IPS-20b (cell line): ENCODE results near the gene TNFRSF9.
"Not testable (repeated sequence)": the region's sequence is repeated elsewhere in the genome, so short reads cannot be mapped to it uniquely, and the experiment has no call there.

Source experiments
- H3K27ac ChIP-seq: one replicate; pipeline ENCODE4 v1.5.1; 2013; ENCODE audit warnings: low read length
- H3K27me3 ChIP-seq: 2 replicates; pipeline ENCODE4 v1.6.1; 2013; ENCODE audit warnings: mild to moderate bottlenecking, low read length, inconsistent platforms; ENCODE audit not compliant: insufficient read depth
- H3K36me3 ChIP-seq: 2 replicates; pipeline ENCODE4 v1.6.1; 2013; ENCODE audit warnings: low read depth, mild to moderate bottlenecking, inconsistent platforms, low read length, moderate library complexity; ENCODE audit not compliant: insufficient read depth
- H3K4me1 ChIP-seq: 2 replicates; pipeline ENCODE4 v1.6.1; 2013; ENCODE audit warnings: mild to moderate bottlenecking, control low read depth, inconsistent platforms, low read length, moderate library complexity; ENCODE audit not compliant: insufficient read depth
- H3K4me3 ChIP-seq: 2 replicates; pipeline ENCODE4 v1.5.1; 2013; ENCODE audit warnings: mild to moderate bottlenecking, low read length, inconsistent platforms
- H3K9ac ChIP-seq: 2 replicates; pipeline ENCODE4 v1.6.1; 2013; ENCODE audit warnings: low read depth, mild to moderate bottlenecking, inconsistent platforms, low read length, moderate library complexity
- H3K9me3 ChIP-seq: 2 replicates; pipeline ENCODE4 v1.6.1; 2013; ENCODE audit warnings: mild to moderate bottlenecking, low read depth, low read length, inconsistent platforms; ENCODE audit not compliant: insufficient read depth

The TNFRSF9 gene

GRCh38 chr1:7931446-7931812 is 9.2 kb downstream of the TNFRSF9 start:
- no peaks in the 10 kb centered on the region for H3K9me3 ChIP-seq
- no peak overlapping the region for H3K4me3 ChIP-seq
- H3K27me3 ChIP-seq = 0 out of 2 replicates have a peak, but pooled peaks cover 5% of the 10 kb centered on the region
- H3K4me1 ChIP-seq = no peaks in the 10 kb centered on the region
- H3K9ac ChIP-seq = no peak overlapping the region
- H3K27ac ChIP-seq = no peak overlapping the region
- H3K36me3 ChIP-seq = no peaks in the 10 kb centered on the region

DNA sequence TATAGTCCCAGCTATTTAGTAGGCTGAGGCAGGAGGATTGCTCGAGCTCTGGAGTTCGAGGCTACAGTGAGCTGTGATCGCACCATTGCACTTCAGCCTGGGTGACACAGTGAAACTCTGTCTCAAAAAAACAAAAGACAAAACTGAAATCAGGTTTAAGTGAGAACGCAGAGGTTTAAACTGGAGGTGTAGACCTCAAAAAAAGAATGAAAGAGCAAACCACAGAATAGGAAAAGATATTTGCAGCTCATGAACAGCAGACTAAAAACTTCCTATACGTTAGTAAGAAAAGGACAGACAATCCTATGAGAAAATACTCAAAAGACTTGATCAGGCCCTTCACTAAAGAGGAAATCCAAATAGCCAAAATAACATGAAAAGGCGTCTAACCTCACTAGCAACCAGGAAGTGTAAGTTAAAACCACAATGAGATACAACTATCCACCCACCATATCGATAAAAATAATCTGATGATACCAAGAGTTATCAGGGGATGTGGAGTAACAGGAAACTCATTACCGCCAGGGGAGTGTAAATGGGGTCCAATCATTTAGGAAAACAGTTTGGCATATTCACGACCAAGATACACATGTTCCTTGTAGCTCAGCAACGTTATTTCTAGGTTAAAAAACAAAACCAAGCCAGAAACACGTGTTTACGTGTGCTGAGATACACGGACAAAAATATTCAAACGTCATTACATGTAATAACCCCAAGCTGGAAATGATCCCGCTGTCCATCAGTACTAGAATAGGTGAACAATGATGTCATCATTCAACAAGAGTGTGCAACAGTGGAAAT is 9.8 kb downstream of the TNFRSF9 start:
- Histone ChIP-seq H3K4me1 (no peaks in the 10 kb centered on the region), H3K36me3 (no peaks in the 10 kb centered on the region), H3K4me3 (no peak overlapping the region), H3K9me3 (no peaks in the 10 kb centered on the region), H3K9ac (no peak overlapping the region), H3K27ac (no peak overlapping the region), H3K27me3 (0 out of 2 replicates have a peak, but pooled peaks cover 5% of the 10 kb centered on the region)

GRCh38 chr1:7929637-7930036 is 11.0 kb downstream of the TNFRSF9 start:
- Histone ChIP-seq H3K9ac (no peak overlapping the region), H3K27me3 (no peaks in the 10 kb centered on the region), H3K4me1 (no peaks in the 10 kb centered on the region), H3K4me3 (no peak overlapping the region), H3K27ac (no peak overlapping the region), H3K9me3 (no peaks in the 10 kb centered on the region), H3K36me3 (no peaks in the 10 kb centered on the region)

GRCh38 chr1:7928247-7928646 is 12.4 kb downstream of the TNFRSF9 start:
- H3K4me1 ChIP-seq = no peaks in the 10 kb centered on the region
- no peak overlapping the region for H3K4me3 ChIP-seq
- no peaks in the 10 kb centered on the region for H3K36me3 ChIP-seq
- H3K9me3 ChIP-seq = no peaks in the 10 kb centered on the region
- H3K27ac ChIP-seq = no peak overlapping the region
- H3K9ac ChIP-seq = no peak overlapping the region
- no peaks in the 10 kb centered on the region for H3K27me3 ChIP-seq

GRCh38 chr1:7927061-7927460 is 13.6 kb downstream of the TNFRSF9 start:
- not testable (repeated sequence) for H3K4me3 ChIP-seq, H3K27ac ChIP-seq, H3K9me3 ChIP-seq

GRCh38 chr1:7922301-7922700 is 18.3 kb downstream of the TNFRSF9 start:
- H3K27ac ChIP-seq = no peak overlapping the region
- no peaks in the 10 kb centered on the region for H3K27me3 ChIP-seq
- no peaks in the 10 kb centered on the region; the same call in 1 of the 2 replicates for H3K4me1 ChIP-seq
- H3K4me3 ChIP-seq = no peak overlapping the region
- no peaks in the 10 kb centered on the region for H3K9me3 ChIP-seq
- no peak overlapping the region for H3K9ac ChIP-seq
- H3K36me3 ChIP-seq = no peaks in the 10 kb centered on the region

More at GRCh38 chr1:7927061-7927460, 13.6 kb downstream of the TNFRSF9 start:
- H3K9ac ChIP-seq, H3K27me3 ChIP-seq, H3K4me1 ChIP-seq, H3K36me3 ChIP-seq: not testable (repeated sequence)

DNA sequence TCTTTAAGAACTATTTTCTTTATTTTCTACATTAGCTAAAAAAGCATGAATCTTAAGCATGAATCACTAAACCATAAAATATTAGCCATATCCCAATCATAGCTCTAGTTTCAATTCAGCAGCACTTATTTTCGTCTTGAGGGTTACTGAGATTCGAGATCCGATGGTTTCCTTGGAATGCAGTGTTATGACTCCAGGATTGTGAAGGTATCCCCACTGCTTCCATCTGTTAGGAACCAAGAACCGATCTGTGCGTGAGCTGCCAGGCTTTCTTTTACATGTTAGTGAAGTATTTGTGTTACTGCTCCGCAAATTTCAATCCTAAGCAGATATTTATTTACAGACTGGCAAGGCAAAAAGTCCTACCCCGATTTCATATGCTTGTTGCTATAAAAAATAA is 18.8 kb downstream of the TNFRSF9 start:
- no peaks in the 10 kb centered on the region; the same call in 1 of the 2 replicates for H3K4me1 ChIP-seq
- no peak overlapping the region for H3K27ac ChIP-seq
- no peaks in the 10 kb centered on the region for H3K27me3 ChIP-seq
- no peak overlapping the region for H3K9ac ChIP-seq
- H3K9me3 ChIP-seq = no peaks in the 10 kb centered on the region
- no peak overlapping the region for H3K4me3 ChIP-seq
- H3K36me3 ChIP-seq = no peaks in the 10 kb centered on the region

- Histone ChIP-seq H3K4me3 (no peak overlapping the region), H3K9ac (no peak overlapping the region), H3K4me1 (no peaks in the 10 kb centered on the region; the same call in 1 of the 2 replicates), H3K27ac (no peak overlapping the region), H3K27me3 (no peaks in the 10 kb centered on the region), H3K36me3 (no peaks in the 10 kb centered on the region), H3K9me3 (no peaks in the 10 kb centered on the region)
Observed at GRCh38 chr1:7919880-7920279, 20.8 kb downstream of the TNFRSF9 start.

DNA sequence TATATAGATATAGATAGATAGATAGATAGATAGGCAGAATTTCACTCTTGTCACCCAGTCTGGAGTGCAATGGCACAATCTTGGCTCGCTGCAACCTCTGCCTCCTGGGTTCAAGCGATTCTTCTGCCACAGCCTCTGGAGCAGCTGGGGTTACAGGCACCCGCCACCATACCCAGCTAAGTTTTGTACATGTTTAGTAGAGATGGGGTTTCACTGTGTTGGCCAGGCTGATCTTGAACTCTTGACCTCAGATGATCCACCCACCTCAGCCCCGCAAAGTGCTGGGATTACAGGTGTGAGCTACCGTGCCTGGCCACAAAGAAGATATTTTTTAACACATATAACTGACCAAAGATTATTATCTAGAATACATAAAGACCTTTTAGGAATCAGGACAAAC is 22.7 kb downstream of the TNFRSF9 start:
- H3K36me3 ChIP-seq, H3K27me3 ChIP-seq, H3K9me3 ChIP-seq, H3K4me1 ChIP-seq, H3K4me3 ChIP-seq, H3K27ac ChIP-seq, H3K9ac ChIP-seq: not testable (repeated sequence)

- no peak overlapping the region for H3K4me3 ChIP-seq
- no peaks in the 10 kb centered on the region for H3K27me3 ChIP-seq
- H3K9ac ChIP-seq = no peak overlapping the region
- no peaks in the 10 kb centered on the region for H3K9me3 ChIP-seq
- H3K36me3 ChIP-seq = no peaks in the 10 kb centered on the region
- no peaks in the 10 kb centered on the region for H3K4me1 ChIP-seq
- H3K27ac ChIP-seq = no peak overlapping the region
Observed at GRCh38 chr1:7916501-7916830, 24.2 kb downstream of the TNFRSF9 start.

GRCh38 chr1:7915826-7916500 is 24.7 kb downstream of the TNFRSF9 start:
- Histone ChIP-seq H3K27ac (no peak overlapping the region), H3K9me3 (no peaks in the 10 kb centered on the region), H3K27me3 (no peaks in the 10 kb centered on the region), H3K9ac (no peak overlapping the region), H3K4me3 (no peak overlapping the region), H3K36me3 (no peaks in the 10 kb centered on the region), H3K4me1 (no peaks in the 10 kb centered on the region)
